Measurements from ENCODE around the gene SUPT7L. TPM values are rescaled to one million over a fixed set of nuclear protein-coding genes. Genes with fewer than 3 reads are reported as not detected.

The SUPT7L gene
- total and polyA plus RNA-seq, 11 donors: 18.6 to 29.5 (median 26.1) TPM

DNA sequence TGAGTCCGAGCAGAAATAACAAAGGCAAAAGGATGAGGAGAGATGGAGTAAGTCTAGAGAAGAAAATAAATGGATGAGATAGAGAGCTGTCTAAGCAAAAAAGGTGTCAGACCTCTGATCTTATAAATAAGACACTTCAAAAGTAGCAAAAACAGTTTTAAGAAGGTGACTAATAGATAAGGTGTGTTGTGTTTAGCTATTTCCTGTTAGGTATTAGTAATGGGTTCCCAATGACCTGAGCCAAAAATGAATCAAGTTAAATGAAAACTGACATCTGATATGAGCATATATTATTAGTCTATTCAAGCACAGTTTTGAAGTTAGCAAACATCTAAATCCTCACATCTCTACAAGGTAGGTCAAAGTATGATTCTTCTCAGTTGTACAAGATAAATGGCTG is 10.6 kb downstream of the SUPT7L start:
- no peaks in the 10 kb centered on the region for H3K9me3 ChIP-seq
- no peak overlapping the region for H3K27ac ChIP-seq
- H3K4me1 ChIP-seq: no peaks in the 10 kb centered on the region
- intact Hi-C loops (cut with DNase I): loop anchor here in 1 of 10 donors (10.0 kb wide), 1 partner anchor 178 kb away; no protein-coding TSS in a partner anchor
- peaks cover 0 to 100% (median 99%) of the 10 kb centered on the region in 9 donors for H3K36me3 ChIP-seq
- TF ChIP-seq CTCF (IDR thresholded peaks at IDR 0.05): no peak
- TF ChIP-seq POLR2A (IDR thresholded peaks at IDR 0.05): no peak
- no peak overlapping the region for H3K4me3 ChIP-seq
- ATAC-seq (no peak), DNase-seq (no peak)
- 92 to 94% (median 93%) methylated on average over 1 of the region's 1 CpG for WGBS, 4 donors
- no peaks in the 10 kb centered on the region for H3K27me3 ChIP-seq

DNA sequence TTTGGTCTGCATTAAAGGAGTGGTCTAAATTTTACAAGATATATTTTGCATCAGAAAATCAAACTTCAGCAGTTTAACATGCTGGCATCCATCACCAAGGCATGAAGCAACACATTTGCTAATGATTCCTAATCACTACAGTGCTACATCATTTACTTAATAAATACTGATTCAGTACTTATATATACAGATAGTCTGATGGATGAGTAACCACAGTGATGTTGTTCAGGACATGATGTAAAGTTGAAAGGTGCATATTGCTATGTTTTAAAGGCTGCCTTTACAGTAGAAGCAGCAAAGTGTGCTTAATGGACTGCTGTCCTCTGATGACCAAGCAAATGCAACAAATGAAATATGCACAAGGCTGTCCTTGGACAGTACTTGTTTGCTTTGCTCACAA is 11.1 kb downstream of the SUPT7L start:
- Histone ChIP-seq H3K9me3 (no peaks in the 10 kb centered on the region), H3K36me3 (peaks cover 0 to 100% (median 99%) of the 10 kb centered on the region in 9 donors), H3K27ac (no peak overlapping the region), H3K4me1 (no peaks in the 10 kb centered on the region), H3K4me3 (no peak overlapping the region), H3K27me3 (no peaks in the 10 kb centered on the region)
- TF ChIP-seq CTCF (IDR thresholded peaks at IDR 0.05): no peak
- TF ChIP-seq POLR2A (IDR thresholded peaks at IDR 0.05): no peak
- DNase-seq: no peak
- intact Hi-C loops (cut with DNase I): loop anchor here in 1 of 10 donors (10.0 kb wide), 1 partner anchor 178 kb away; no protein-coding TSS in a partner anchor
- ATAC-seq: no peak

DNA sequence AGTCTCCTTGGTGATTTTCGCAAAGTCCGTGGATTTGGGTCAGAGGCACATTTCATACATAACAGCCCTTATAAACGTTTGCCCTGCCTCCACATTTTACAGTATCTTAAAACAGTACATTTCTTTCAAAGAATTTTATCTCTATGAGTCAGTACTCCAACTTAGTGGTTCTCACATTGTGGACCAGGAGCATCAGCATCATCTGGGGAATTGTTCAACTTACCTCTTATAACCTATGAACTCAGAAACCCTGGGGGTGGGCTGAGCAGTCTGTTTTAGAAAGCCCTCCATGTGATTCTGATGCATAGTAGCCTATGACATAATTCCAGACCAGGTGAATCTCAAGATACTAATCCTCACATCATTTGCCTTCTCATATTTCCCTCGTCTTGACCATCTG is 12.4 kb downstream of the SUPT7L start:
- Histone ChIP-seq H3K4me3 (no peak overlapping the region), H3K27me3 (no peaks in the 10 kb centered on the region), H3K9me3 (no peaks in the 10 kb centered on the region), H3K4me1 (no peaks in the 10 kb centered on the region), H3K36me3 (peaks cover 0 to 100% (median 98%) of the 10 kb centered on the region in 9 donors), H3K27ac (no peak overlapping the region)
- TF ChIP-seq POLR2A (IDR thresholded peaks at IDR 0.05) (no peak), CTCF (IDR thresholded peaks at IDR 0.05) (no peak)
- no peak for DNase-seq
- ATAC-seq: no peak
- intact Hi-C loops (cut with DNase I): loop anchor here in 1 of 10 donors (10.0 kb wide), 1 partner anchor 176 kb away; no protein-coding TSS in a partner anchor
- WGBS, 4 donors: 79 to 86% (median 83%) methylated on average over 4 of the region's 4 CpGs

DNA sequence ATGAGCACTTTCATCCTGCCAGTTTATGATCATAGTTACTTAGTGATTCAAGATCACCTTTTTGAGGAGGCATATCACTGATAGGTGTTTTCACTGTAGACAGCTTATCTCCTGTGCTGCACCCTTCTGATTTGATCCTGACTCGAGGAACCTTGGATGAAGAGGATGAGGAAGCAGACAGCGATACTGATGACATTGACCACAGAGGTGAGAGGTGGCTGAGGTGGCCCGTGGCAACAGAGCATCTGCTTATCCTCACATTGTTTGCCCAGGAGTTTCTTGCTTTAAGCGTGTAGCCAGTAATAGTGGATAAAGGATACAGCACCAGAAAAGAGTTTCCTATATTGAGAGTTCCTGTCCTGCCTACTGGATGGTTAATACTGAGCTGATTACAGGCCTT is 15.7 kb downstream of the SUPT7L start:
- H3K27me3 ChIP-seq: no peaks in the 10 kb centered on the region
- intact Hi-C loops (cut with DNase I): no loop called here
- no peak for ATAC-seq
- whole genome bisulfite sequencing, 4 donors: 83 to 92% (median 89%) methylated on average over 4 of the region's 4 CpGs
- no peak for DNase-seq
- H3K4me1 ChIP-seq: no peaks in the 10 kb centered on the region
- H3K9me3 ChIP-seq: no peaks in the 10 kb centered on the region
- no peak overlapping the region for H3K4me3 ChIP-seq
- peaks cover 0 to 100% (median 94%) of the 10 kb centered on the region in 9 donors for H3K36me3 ChIP-seq
- TF ChIP-seq POLR2A (IDR thresholded peaks at IDR 0.05) (no peak), CTCF (IDR thresholded peaks at IDR 0.05) (no peak)
- no peak overlapping the region for H3K27ac ChIP-seq
